Measurements from ENCODE around the gene RPL19. TPM values are rescaled to one million over a fixed set of nuclear protein-coding genes. Genes with fewer than 3 reads are reported as not detected.

Gene RPL19
- total and polyA plus RNA-seq, 5 donors, result 1,060 to 1,781 (median 1,116) TPM

DNA sequence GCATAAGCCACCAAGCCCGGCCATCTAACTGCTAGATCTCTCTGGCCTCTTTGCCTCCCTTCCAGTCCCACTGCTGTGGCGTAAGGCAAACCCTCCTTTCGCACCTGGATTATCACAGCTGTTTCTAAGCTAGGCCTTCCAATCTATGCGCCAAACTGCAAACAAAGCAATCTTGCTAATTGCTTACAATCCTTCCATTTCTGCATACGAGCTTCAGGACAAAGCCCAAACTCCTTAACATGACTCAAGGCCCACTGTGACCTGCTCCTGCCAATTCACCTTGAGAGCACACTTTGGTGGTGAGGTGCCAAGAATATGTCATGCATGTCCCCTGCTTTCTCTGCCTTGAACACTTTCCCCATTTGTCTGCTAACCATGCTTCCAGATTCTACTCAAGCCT lies 28.1 kb upstream of the RPL19 start:
- no peaks in the 10 kb centered on the region for H3K9me3 ChIP-seq (ENCODE audit: control insufficient read depth, low read length)
- H3K4me1 ChIP-seq (ENCODE audit: control insufficient read depth, insufficient read depth, low read length), result no peaks in the 10 kb centered on the region
- H3K27me3 ChIP-seq (ENCODE audit: control insufficient read depth, insufficient read depth), result no peaks in the 10 kb centered on the region
- intact Hi-C loops (cut with DNase I), result no loop called here
- ATAC-seq, result no peak
- H3K4me3 ChIP-seq (ENCODE audit: low read length), result no peak overlapping the region
- DNase-seq, result peak in 1 of 3 donors; percentile 5
- H3K27ac ChIP-seq (ENCODE audit: low read length), result no peak overlapping the region
- WGBS, result 90% methylated on average over 5 of the region's 5 CpGs

DNA sequence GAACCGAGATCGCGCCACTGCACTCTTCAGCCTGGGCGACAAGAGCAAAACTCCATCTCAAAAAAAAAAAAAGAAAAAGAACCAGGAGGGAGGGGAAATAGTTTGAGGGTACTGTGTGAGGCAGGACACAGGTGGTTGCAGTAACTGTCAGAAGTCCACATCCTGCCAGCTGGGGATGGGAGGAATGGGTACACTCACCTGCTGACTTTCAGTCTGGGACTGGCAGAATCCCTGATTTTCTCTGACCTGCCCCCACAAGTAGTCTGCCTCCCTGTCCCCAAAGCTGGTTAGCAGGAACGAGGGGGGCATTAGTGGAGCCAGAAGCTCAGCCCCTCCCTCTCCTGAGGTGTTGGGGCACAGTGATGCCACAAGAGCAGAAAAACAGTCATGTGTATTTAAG lies 27.0 kb upstream of the RPL19 start:
- 70% methylated on average over 5 of the region's 5 CpGs for WGBS

DNA sequence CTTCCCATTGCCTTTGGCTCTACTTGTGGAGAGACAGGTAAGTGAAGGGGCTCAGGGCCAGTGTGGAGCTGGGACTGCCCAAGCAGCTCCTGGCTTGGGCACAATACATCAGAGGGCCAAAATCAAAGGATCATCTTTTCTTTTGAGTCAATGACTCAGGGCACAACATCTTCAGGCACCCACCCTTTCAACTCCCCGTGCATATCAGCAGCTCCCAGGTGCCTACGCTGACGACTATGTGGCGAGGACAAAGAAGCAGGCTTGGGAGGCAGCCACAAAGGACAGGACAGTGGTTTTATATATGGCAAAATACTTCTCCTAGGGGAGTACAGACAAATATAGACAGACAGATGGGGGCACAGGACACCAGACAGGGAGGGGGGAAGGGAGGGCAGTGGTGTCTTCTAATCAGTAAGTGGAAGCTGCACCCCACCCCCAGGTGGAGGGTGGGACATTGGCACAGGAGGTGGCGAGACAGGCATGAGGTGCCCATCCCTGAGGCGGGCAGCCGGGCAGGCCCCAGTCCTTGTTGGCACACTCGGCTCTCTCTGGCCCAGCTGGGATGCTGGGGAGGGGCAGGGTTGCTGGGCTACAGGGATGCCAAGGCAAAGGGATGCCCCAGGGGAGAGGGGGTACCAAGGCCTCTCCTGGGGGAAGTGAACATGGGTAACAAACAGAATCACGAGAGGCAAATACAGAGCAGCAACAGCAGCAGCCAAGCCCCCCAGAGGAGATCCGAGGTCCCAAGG lies 26.4 kb upstream of the RPL19 start:
- Histone ChIP-seq H3K4me1 (ENCODE audit: control insufficient read depth, insufficient read depth, low read length) (no peaks in the 10 kb centered on the region), H3K9me3 (ENCODE audit: control insufficient read depth, low read length) (no peaks in the 10 kb centered on the region), H3K27ac (ENCODE audit: low read length) (no peak overlapping the region), H3K27me3 (ENCODE audit: control insufficient read depth, insufficient read depth) (no peaks in the 10 kb centered on the region), H3K4me3 (ENCODE audit: low read length) (no peak overlapping the region)
- 56% methylated on average over 10 of the region's 10 CpGs for WGBS
- intact Hi-C loops (cut with DNase I), result no loop called here
- peak in 1 of 3 donors; percentile 51 for DNase-seq
- peak in 1 of 2 donors; percentile 6 for ATAC-seq

More for the DNA sequence above, 27.0 kb upstream of the RPL19 start:
- intact Hi-C loops (cut with DNase I), result no loop called here
- no peak overlapping the region for H3K4me3 ChIP-seq (ENCODE audit: low read length)
- no peaks in the 10 kb centered on the region for H3K27me3 ChIP-seq (ENCODE audit: control insufficient read depth, insufficient read depth)
- DNase-seq (no peak), ATAC-seq (no peak)
- no peak overlapping the region for H3K27ac ChIP-seq (ENCODE audit: low read length)
- no peaks in the 10 kb centered on the region for H3K4me1 ChIP-seq (ENCODE audit: control insufficient read depth, insufficient read depth, low read length)
- H3K9me3 ChIP-seq (ENCODE audit: control insufficient read depth, low read length), result no peaks in the 10 kb centered on the region

DNA sequence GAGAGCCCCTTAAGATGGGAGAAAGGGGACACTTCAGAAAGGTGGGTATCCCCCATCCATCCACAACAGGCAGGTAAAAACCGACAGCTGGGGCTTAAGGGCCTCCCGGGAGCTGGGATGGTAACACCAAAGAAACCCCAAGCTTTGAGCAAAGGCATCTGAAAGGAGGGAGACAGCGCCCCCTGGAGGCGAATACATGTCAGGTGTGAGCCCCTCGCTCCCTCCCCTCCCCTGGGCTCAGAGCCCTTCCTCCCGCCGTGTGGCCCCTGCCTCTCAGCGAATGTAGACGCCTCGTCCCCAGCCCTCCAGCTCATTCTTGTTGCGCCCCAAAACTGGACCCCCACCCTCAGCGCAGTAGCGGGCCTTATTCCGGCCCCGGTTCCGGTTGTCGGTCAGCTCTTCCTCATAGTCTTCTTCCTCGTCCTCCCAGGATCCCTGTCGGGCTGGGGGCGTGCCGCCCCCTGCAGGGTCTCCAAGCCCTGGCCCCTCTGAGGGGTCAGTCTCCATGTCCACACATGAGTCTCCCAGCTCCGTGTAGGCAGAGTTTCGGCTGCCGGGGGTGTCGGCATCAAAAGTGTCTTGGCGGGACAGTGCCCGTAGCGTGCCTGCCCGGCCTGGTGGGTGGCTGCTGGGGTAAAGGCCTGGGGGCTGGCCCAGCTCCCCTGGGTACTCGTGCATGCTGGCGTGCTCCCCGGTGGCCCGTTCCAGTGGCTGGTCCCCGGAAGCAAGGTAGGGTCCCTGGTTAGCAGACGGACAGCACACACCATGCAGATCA lies 25.0 kb upstream of the RPL19 start:
- ATAC-seq (peak; percentile 72 to 74), DNase-seq (peak; percentile 75 to 91 (median 87))
- H3K4me1 ChIP-seq (ENCODE audit: control insufficient read depth, insufficient read depth, low read length), result no peaks in the 10 kb centered on the region
- intact Hi-C loops (cut with DNase I), result no loop called here
- no peaks in the 10 kb centered on the region for H3K27me3 ChIP-seq (ENCODE audit: control insufficient read depth, insufficient read depth)
- H3K9me3 ChIP-seq (ENCODE audit: control insufficient read depth, low read length), result no peaks in the 10 kb centered on the region
- WGBS, result 49% methylated on average over 35 of the region's 35 CpGs
- no peak overlapping the region for H3K27ac ChIP-seq (ENCODE audit: low read length)
- no peak overlapping the region for H3K4me3 ChIP-seq (ENCODE audit: low read length)

- H3K4me3 ChIP-seq (ENCODE audit: low read length), result no peak overlapping the region
- intact Hi-C loops (cut with DNase I), result no loop called here
- no peaks in the 10 kb centered on the region for H3K4me1 ChIP-seq (ENCODE audit: control insufficient read depth, insufficient read depth, low read length)
- H3K27me3 ChIP-seq (ENCODE audit: control insufficient read depth, insufficient read depth), result no peaks in the 10 kb centered on the region
- H3K27ac ChIP-seq (ENCODE audit: low read length), result no peak overlapping the region
- 70% methylated on average over 10 of the region's 10 CpGs for WGBS
- H3K9me3 ChIP-seq (ENCODE audit: control insufficient read depth, low read length), result no peaks in the 10 kb centered on the region
- DNase-seq, result peak in 1 of 3 donors; percentile 38
- ATAC-seq, result no peak
These were observed 24.4 kb upstream of the RPL19 start for GRCh38 chr17:39175695-39176093.

GRCh38 chr17:39177256-39177655 lies 22.8 kb upstream of the RPL19 start:
- intact Hi-C loops (cut with DNase I), result no loop called here
- no peaks in the 10 kb centered on the region for H3K27me3 ChIP-seq (ENCODE audit: control insufficient read depth, insufficient read depth)
- H3K27ac ChIP-seq (ENCODE audit: low read length), result no peak overlapping the region
- WGBS, result 90% methylated on average over 12 of the region's 12 CpGs
- H3K4me3 ChIP-seq (ENCODE audit: low read length), result no peak overlapping the region
- DNase-seq, result peak in 2 of 3 donors; percentile 51 to 60
- no peak for ATAC-seq
- H3K4me1 ChIP-seq (ENCODE audit: control insufficient read depth, insufficient read depth, low read length), result no peaks in the 10 kb centered on the region
- no peaks in the 10 kb centered on the region for H3K9me3 ChIP-seq (ENCODE audit: control insufficient read depth, low read length)

DNA sequence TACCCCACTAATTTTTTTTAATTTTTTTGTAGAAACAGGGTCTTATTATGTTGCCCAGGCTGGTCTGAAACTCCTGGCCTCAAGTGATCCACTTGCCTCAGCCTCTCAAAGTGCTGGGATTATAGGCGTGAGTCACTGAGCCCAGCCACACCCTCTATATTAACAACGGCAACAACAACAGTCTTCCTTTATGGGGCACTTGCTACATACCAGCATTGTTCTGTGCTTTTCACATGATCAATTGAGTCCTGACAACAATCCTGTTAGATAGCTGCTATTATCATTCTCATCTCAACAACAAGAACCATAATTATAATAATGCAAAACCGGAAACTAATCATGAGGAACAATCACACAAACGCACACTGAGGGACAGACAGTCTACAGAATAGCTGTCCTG lies 21.5 kb upstream of the RPL19 start:
- Histone ChIP-seq H3K27ac (ENCODE audit: low read length) (no peak overlapping the region), H3K27me3 (ENCODE audit: control insufficient read depth, insufficient read depth) (no peaks in the 10 kb centered on the region), H3K4me1 (ENCODE audit: control insufficient read depth, insufficient read depth, low read length) (no peaks in the 10 kb centered on the region), H3K4me3 (ENCODE audit: low read length) (no peak overlapping the region), H3K9me3 (ENCODE audit: control insufficient read depth, low read length) (no peaks in the 10 kb centered on the region)
- intact Hi-C loops (cut with DNase I), result no loop called here
- ATAC-seq (peak in 1 of 2 donors; percentile 46), DNase-seq (no peak)
- 80% methylated on average over 4 of the region's 4 CpGs for WGBS

DNA sequence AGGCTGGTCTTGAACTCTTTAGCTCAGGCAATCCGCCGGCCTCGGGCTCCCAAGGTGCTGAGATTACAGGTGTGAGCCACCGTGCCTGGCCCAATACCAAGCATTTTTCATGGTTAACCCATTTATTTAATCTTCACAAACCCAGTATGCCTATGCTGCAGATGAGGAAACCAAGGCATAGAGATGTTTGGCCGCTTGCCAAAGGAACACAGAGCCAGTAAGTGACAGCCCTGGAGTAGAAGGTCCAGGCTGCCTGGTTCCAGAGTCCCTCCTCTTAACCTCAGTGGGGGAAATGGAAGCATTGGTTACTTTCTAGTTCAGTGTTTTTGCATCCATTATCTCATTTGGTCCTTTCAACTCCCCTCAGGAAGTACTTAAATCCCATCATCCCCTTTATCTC lies 18.8 kb upstream of the RPL19 start:
- Histone ChIP-seq H3K27me3 (ENCODE audit: control insufficient read depth, insufficient read depth) (no peaks in the 10 kb centered on the region), H3K4me1 (ENCODE audit: control insufficient read depth, insufficient read depth, low read length) (no peaks in the 10 kb centered on the region), H3K4me3 (ENCODE audit: low read length) (no peak overlapping the region), H3K27ac (ENCODE audit: low read length) (no peak overlapping the region), H3K9me3 (ENCODE audit: control insufficient read depth, low read length) (no peaks in the 10 kb centered on the region)
- WGBS, result 90% methylated on average over 5 of the region's 5 CpGs
- ATAC-seq (no peak), DNase-seq (no peak)
- intact Hi-C loops (cut with DNase I), result no loop called here

DNA sequence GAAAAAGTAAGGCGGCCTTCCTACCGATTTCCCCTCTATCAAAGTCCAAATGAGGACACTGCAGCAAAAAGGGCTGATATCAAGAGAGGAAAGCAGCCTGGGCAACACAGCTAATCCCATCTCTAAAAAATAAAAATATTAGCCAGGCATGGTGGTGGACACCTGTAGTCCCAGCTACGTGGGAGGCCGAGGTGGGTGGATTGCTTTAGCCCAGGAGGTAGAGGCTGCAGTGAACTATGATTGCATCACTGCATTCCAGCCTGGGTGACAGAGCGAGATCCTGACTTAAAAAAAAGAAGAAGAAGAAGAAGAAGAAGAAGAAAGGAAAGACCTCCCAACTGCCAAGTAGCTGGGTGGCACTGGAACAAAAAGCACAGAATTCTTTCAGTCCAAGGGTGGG lies 17.0 kb upstream of the RPL19 start:
- Histone ChIP-seq H3K9me3 (ENCODE audit: control insufficient read depth, low read length) (no peaks in the 10 kb centered on the region), H3K27me3 (ENCODE audit: control insufficient read depth, insufficient read depth) (no peaks in the 10 kb centered on the region), H3K4me1 (ENCODE audit: control insufficient read depth, insufficient read depth, low read length) (no peaks in the 10 kb centered on the region), H3K27ac (ENCODE audit: low read length) (no peak overlapping the region), H3K4me3 (ENCODE audit: low read length) (no peak overlapping the region)
- no peak for ATAC-seq
- no peak for DNase-seq
- WGBS, result 92% methylated on average over 5 of the region's 5 CpGs
- intact Hi-C loops (cut with DNase I), result no loop called here

- WGBS, result 88% methylated on average over 10 of the region's 10 CpGs
- Histone ChIP-seq H3K4me3 (ENCODE audit: low read length) (no peak overlapping the region), H3K27ac (ENCODE audit: low read length) (no peak overlapping the region), H3K9me3 (ENCODE audit: control insufficient read depth, low read length) (no peaks in the 10 kb centered on the region), H3K4me1 (ENCODE audit: control insufficient read depth, insufficient read depth, low read length) (no peaks in the 10 kb centered on the region), H3K27me3 (ENCODE audit: control insufficient read depth, insufficient read depth) (no peaks in the 10 kb centered on the region)
- intact Hi-C loops (cut with DNase I), result no loop called here
- no peak for ATAC-seq
- DNase-seq, result no peak
These were observed 16.4 kb upstream of the RPL19 start for GRCh38 chr17:39183720-39184119.

DNA sequence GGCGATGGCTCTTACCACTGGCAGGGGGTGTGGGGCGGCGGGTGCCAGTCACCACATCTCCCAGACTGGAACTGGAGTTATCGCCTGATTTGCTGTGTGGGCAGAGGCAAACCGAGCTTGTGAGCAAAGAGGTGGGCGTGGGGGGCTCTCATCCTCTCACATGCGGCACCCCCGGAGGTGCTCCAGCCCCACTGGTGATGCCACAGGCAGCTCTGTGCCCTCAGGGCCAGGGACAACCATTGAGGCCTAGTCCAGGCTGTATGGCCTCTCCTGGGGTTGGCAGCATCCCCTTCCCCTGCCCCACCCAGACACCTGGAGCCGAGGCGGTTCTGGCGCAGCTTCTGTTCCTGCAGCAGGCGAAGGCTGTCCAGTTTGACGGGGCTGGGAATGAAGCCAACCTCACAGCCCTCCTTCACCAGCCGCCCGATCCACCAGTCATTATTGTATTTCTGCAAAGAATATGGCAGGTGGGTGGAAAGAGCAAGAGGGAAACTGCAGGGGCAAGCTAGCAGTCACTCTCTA lies 13.5 kb upstream of the RPL19 start:
- intact Hi-C loops (cut with DNase I), result no loop called here
- H3K27ac ChIP-seq (ENCODE audit: low read length), result no peak overlapping the region
- no peak overlapping the region for H3K4me3 ChIP-seq (ENCODE audit: low read length)
- no peaks in the 10 kb centered on the region for H3K4me1 ChIP-seq (ENCODE audit: control insufficient read depth, insufficient read depth, low read length)
- H3K27me3 ChIP-seq (ENCODE audit: control insufficient read depth, insufficient read depth), result no peaks in the 10 kb centered on the region
- H3K9me3 ChIP-seq (ENCODE audit: control insufficient read depth, low read length), result no peaks in the 10 kb centered on the region
- ATAC-seq (no peak), DNase-seq (no peak)
- WGBS, result 90% methylated on average over 15 of the region's 15 CpGs

All from right cardiac atrium (tissue), 5 donors.